GM12878 (cell line): ENCODE measurements around the gene VANGL2. TPM values are rescaled to one million over a fixed set of nuclear protein-coding genes. Genes with fewer than 3 reads are reported as not detected.

Source experiments
- ATAC-seq: fragments of 200-7000 bp; cut with Tn5 transposase; 3 replicates; pipeline ENCODE4 v1.9.1; 2020; ENCODE audit warnings: mild to moderate bottlenecking, moderate library complexity
- BruUV-seq: library from RNA; stranded (reverse); fragments of 400-500 nt; replicated peaks from 2 replicates; lab custom pipeline; 2021; lab: Mats Ljungman, UMichigan
- CTCF ChIA-PET: fragments of 300-600 bp; sonication (Branson Sonifier 250); formaldehyde crosslinking; extraction: SDS; loops from one replicate; lab custom pipeline; 2021; ENCODE audit warnings: inconsistent platforms; lab: Yijun Ruan, JAX
- POLR2A ChIA-PET: fragments of 350-600 bp; formaldehyde crosslinking; extraction: SDS; loops from one replicate; lab custom pipeline; 2021; ENCODE audit warnings: inconsistent platforms; lab: Charles Lee
- RAD21 ChIA-PET: fragments of 300-600 bp; sonication (Branson Sonifier 250); formaldehyde crosslinking; loops from one replicate; lab custom pipeline; 2023; ENCODE audit warnings: antibody characterized with exemption; ENCODE audit not compliant: unreplicated experiment; lab: Charles Lee
- SMC1A ChIA-PET: fragments of 300-600 bp; sonication (Branson Sonifier 250); formaldehyde crosslinking; loops from one replicate; lab custom pipeline; 2023; ENCODE audit not compliant: unreplicated experiment, uncharacterized antibody; lab: Charles Lee
- DNase-seq: peaks from one replicate; pipeline ENCODE4 v3.0.0-alpha.2; 2011; ENCODE audit warnings: low read depth, low spot score
- FAIRE-seq: peaks from 3 replicates; lab custom pipeline; 2011; peaks lifted over from hg19 to GRCh38; lab: Jason Lieb, UNC
- H2AFZ ChIP-seq: 2 replicates; pipeline ENCODE4 v1.6.0; 2011; ENCODE audit warnings: low read depth, low read length, control low read depth; ENCODE audit not compliant: control insufficient read depth
- H3K27ac ChIP-seq: 2 replicates; pipeline ENCODE4 v1.5.1; 2011; ENCODE audit warnings: control low read depth; ENCODE audit not compliant: control insufficient read depth, insufficient read depth
- H3K27me3 ChIP-seq, 2 experiments: replicated peaks in 1 of 2; 2 replicates each; pipeline versions ENCODE4 v1.6.0 to v1.6.1; 2011; ENCODE audit warnings: low read length in 1 of 2; ENCODE audit not compliant: control insufficient read depth in 2 of 2, insufficient read depth in 2 of 2
- H3K36me3 ChIP-seq, 2 experiments: 2 replicates each; pipeline ENCODE4 v1.5.1; 2011; ENCODE audit warnings: low read length in 1 of 2; ENCODE audit not compliant: control insufficient read depth in 2 of 2, insufficient read depth in 2 of 2
- H3K4me1 ChIP-seq: 2 replicates; pipeline ENCODE4 v1.6.1; 2011; ENCODE audit warnings: mild to moderate bottlenecking, low read length, moderate library complexity, mixed read lengths; ENCODE audit not compliant: control insufficient read depth, insufficient read depth
- H3K4me2 ChIP-seq: 2 replicates; pipeline ENCODE4 v1.6.0; 2011; ENCODE audit warnings: control low read depth; ENCODE audit not compliant: control insufficient read depth, insufficient read depth
- H3K4me3 ChIP-seq: fragments of 200-600 bp; sonication (generic); 2 replicates; pipeline ENCODE4 v1.5.1; 2016
- H3K79me2 ChIP-seq: 2 replicates; pipeline ENCODE4 v1.6.0; 2011; ENCODE audit warnings: low read length; ENCODE audit not compliant: control insufficient read depth, insufficient read depth
- H3K9ac ChIP-seq: 2 replicates; pipeline ENCODE4 v1.8.0; 2011; ENCODE audit warnings: low read length, control low read depth, mixed read lengths; ENCODE audit not compliant: control insufficient read depth, insufficient read depth
- H3K9me3 ChIP-seq: replicated peaks from 3 replicates; pipeline ENCODE4 v1.5.1; 2011; ENCODE audit warnings: mild to moderate bottlenecking, low read length; ENCODE audit not compliant: control insufficient read depth, insufficient read depth
- H4K20me1 ChIP-seq: 2 replicates; pipeline ENCODE4 v1.6.0; 2011; ENCODE audit not compliant: control insufficient read depth, insufficient read depth
- CBX3 ChIP-seq: fragments of 200-600 bp; sonication (generic); IDR thresholded peaks from 2 replicates; pipeline ENCODE4 v1.6.1; 2016; ENCODE audit warnings: low read depth, borderline replicate concordance
- IKZF2 ChIP-seq, 2 experiments: fragments of 450-650 bp; IDR thresholded peaks; 2 replicates each; pipeline ENCODE4 v1.6.1; 2017; ENCODE audit warnings: mild to moderate bottlenecking in 2 of 2, moderate library complexity in 2 of 2
- LARP7 ChIP-seq: fragments of 450-650 bp; IDR thresholded peaks from 2 replicates; pipeline ENCODE4 v1.6.1; 2017; ENCODE audit warnings: mild to moderate bottlenecking
- NFYA ChIP-seq: IDR thresholded peaks from 2 replicates; pipeline ENCODE4 v1.6.1; 2011; ENCODE audit warnings: low read depth, mild to moderate bottlenecking, low read length, improper control_type of control experiment, borderline replicate concordance
- NRF1 ChIP-seq: conservative IDR thresholded peaks from 2 replicates; pipeline ENCODE4 v1.6.1; 2011; ENCODE audit warnings: mild to moderate bottlenecking, low read depth, low read length, improper control_type of control experiment
- PAX5 ChIP-seq: IDR thresholded peaks from 2 replicates; pipeline ENCODE4 v1.6.1; 2011; ENCODE audit warnings: low read depth, low read length, borderline replicate concordance
- PML ChIP-seq: IDR thresholded peaks from 2 replicates; pipeline ENCODE4 v1.6.1; 2012; ENCODE audit warnings: low read length, inconsistent platforms
- RELA ChIP-seq: fragments of 450-650 bp; IDR thresholded peaks from 2 replicates; pipeline ENCODE4 v1.8.0; 2014; ENCODE audit warnings: borderline replicate concordance; ENCODE audit not compliant: partially characterized antibody
- STAT3 ChIP-seq: IDR thresholded peaks from 2 replicates; pipeline ENCODE4 v1.6.1; 2011; ENCODE audit warnings: low read depth, low read length, improper control_type of control experiment
- TCF3 ChIP-seq: IDR thresholded peaks from 2 replicates; pipeline ENCODE4 v1.6.1; 2012; ENCODE audit warnings: low read depth, mild to moderate bottlenecking, low read length, borderline replicate concordance; ENCODE audit not compliant: insufficient read depth
- WGBS: methylation state at CpG from one replicate; pipeline ENCODE4 v1.1.6; 2016; ENCODE audit warnings: low lambda C conversion rate; ENCODE audit not compliant: insufficient replicate concordance, insufficient coverage; ENCODE audit errors: missing lambda C conversion rate; 5-methylcytosine and 5-hydroxymethylcytosine counted together
- in situ Hi-C: fragments of 300-500 bp; cut with MboI; formaldehyde crosslinking; loops from 9 replicates; pipeline ENCODE4 v1.14.3; 2018; ENCODE audit warnings: mixed read lengths
- intact Hi-C: fragments of 100-400 bp; cut with micrococcal nuclease; formaldehyde crosslinking; loops from one replicate; pipeline ENCODE4 v1.14.2; 2022; ENCODE audit not compliant: unreplicated experiment
- polyA plus RNA-seq, 11 experiments: library from polyadenylated mRNA; depleted of rRNA in 4 of 11; unstranded in 6 of 11; stranded (reverse) in 5 of 11; fragments of >200 nt; fragmentation: Nextera tagmentation in 4 of 11; fragmentation: Illumina TruSeq in 1 of 11; extraction: Ambion mirVana in 4 of 11; extraction: Trizol in 1 of 11; gene quantifications; 1 replicate in 1 of 11; 2 replicates in 10 of 11; pipeline versions ENCODE4 v1.2.1 to v1.2.3, GENCODE V29; 2011 to 2016; ENCODE audit warnings: inconsistent platforms in 2 of 11, missing spikeins in 2 of 11, low read depth in 1 of 11
- total RNA-seq, 4 experiments: library from RNA; depleted of rRNA in 3 of 4; stranded (reverse); fragments of >200 nt in 3 of 4; fragmentation: Illumina TruSeq in 1 of 4; extraction: Trizol in 1 of 4; gene quantifications; 2 replicates each; pipeline versions ENCODE4 v1.2.1 to v1.2.3, GENCODE V29; 2013 to 2021
- TF ChIP-seq, protein P1 (sequence below): IDR thresholded peaks from 2 replicates; pipeline ENCODE4 v1.6.1; 2011; ENCODE audit warnings: mild to moderate bottlenecking, low read depth, low read length, moderate library complexity; ENCODE audit not compliant: insufficient replicate concordance
- TF ChIP-seq, protein P2 (sequence below): fragments of 450-650 bp; IDR thresholded peaks from 2 replicates; pipeline ENCODE4 v1.6.1; 2016; ENCODE audit warnings: mild to moderate bottlenecking
- TF ChIP-seq, protein P3 (sequence below): fragments of 450-650 bp; IDR thresholded peaks from 2 replicates; pipeline ENCODE4 v1.6.1; 2017; ENCODE audit warnings: mild to moderate bottlenecking
- TF ChIP-seq, protein P4 (sequence below): IDR thresholded peaks from 2 replicates; pipeline ENCODE4 v1.6.1; 2011; ENCODE audit warnings: low read depth, mild to moderate bottlenecking, low read length, moderate library complexity, borderline replicate concordance; ENCODE audit errors: extremely low read depth
- TF ChIP-seq, protein P5 (sequence below), 3 experiments: IDR thresholded peaks in 2 of 3; conservative IDR thresholded peaks in 1 of 3; 2 replicates each; pipeline ENCODE4 v1.5.1; 2011; ENCODE audit warnings: low read depth in 3 of 3, low read length in 3 of 3, mild to moderate bottlenecking in 3 of 3, control low read depth in 2 of 3, moderate library complexity in 2 of 3, inconsistent platforms in 1 of 3, mixed read lengths in 1 of 3; ENCODE audit not compliant: control insufficient read depth in 2 of 3, insufficient read depth in 1 of 3; ENCODE audit errors: extremely low read depth in 1 of 3

VANGL2 gene
- total and polyA plus RNA-seq, 10 of the 15 experiments (the other 5 are each of a cell fraction or from before 2014, with no cell fraction given): 0.10 to 5.0 (median 0.27) TPM

DNA sequence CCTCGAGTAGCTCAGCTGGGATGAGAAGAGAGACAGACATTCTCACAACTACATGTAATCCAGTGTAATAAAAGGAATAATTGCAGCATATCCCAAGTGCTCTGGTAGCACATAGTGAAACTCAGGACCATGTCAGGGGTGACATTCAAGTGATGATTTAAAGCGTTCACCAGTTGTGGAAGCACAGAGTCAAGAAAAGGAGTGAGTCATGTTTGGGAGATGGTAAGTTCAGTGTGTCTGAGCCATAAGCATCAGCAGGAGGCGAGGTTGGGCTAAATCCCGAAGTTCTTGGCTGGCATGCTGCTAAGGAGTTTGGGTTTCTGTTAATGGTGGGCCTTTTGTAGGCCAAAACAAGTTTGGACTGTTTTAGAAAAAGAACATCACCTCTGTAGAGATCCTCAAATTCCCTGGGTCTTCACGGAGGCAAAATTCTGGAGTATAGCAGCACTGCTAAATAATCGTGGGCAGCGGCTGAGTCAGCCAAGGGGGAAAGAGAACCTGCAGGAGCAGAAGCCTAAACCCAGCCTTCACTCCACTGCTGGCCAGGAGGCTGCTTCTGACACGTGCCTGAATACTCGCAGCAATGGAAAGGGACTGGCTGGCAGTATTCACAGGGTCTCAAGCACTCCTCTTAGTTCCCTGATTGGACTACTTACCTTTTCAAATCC lies 40.7 kb upstream of the VANGL2 start (continued):
- TF ChIP-seq CBX3 (no peak), LARP7 (no peak)
- TF ChIP-seq, protein P1, sequence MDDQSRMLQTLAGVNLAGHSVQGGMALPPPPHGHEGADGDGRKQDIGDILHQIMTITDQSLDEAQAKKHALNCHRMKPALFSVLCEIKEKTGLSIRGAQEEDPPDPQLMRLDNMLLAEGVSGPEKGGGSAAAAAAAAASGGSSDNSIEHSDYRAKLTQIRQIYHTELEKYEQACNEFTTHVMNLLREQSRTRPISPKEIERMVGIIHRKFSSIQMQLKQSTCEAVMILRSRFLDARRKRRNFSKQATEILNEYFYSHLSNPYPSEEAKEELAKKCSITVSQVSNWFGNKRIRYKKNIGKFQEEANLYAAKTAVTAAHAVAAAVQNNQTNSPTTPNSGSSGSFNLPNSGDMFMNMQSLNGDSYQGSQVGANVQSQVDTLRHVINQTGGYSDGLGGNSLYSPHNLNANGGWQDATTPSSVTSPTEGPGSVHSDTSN: no peak

DNA sequence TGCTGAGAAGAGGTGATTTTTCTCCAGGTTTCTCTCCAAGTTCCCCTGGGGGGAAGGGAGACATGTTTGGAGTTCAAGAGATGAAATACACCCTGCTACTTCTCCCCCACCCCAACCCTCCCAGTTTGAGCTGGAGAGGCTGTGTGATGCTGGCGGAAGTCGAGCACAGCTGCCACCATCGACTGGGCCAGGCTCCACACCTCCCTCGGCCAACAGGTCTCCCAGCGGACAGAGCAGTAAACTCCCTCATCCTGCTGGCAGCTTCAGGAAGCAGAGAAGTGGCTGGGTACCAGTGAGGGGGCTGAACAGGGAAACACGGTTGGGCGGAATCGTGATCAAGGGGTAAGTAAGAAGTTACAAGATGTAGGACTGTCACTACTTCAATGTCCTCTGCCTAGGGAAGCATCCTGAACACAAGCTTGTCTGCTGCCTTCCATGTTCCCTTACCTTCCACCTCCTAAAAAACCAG lies 40.1 kb upstream of the VANGL2 start:
- peaks cover 15 to 25% of the 10 kb centered on the region in 2 experiments for H3K36me3 ChIP-seq
- ChIA-PET POLR2A (interaction anchor here (0.5 kb wide), 1 partner anchor 1428 kb away, joined by 6 read pairs; no protein-coding TSS in a partner anchor), CTCF (interaction anchor here (0.9 to 1.7 kb wide), 2 partner anchors 9 to 274 kb away, joined by 3 to 6 read pairs; no protein-coding TSS in a partner anchor), SMC1A (no interaction called here), RAD21 (no interaction called here)
- WGBS: 97% methylated on average over 8 of the region's 8 CpGs
- H4K20me1 ChIP-seq: no peaks in the 10 kb centered on the region
- no TSS peak for BruUV-seq
- FAIRE-seq (no peak), DNase-seq (no peak), ATAC-seq (no peak)
- H2AFZ ChIP-seq: no peak overlapping the region
- intact Hi-C loops: no loop called here
- H3K4me2 ChIP-seq: no peak overlapping the region
- H3K4me1 ChIP-seq: no peaks in the 10 kb centered on the region
- no peaks in the 10 kb centered on the region for H3K79me2 ChIP-seq
- no peaks in the 10 kb centered on the region for H3K27me3 ChIP-seq
- H3K4me3 ChIP-seq: no peak overlapping the region
- no peak overlapping the region for H3K9ac ChIP-seq
- no peak overlapping the region for H3K27ac ChIP-seq
- no peaks in the 10 kb centered on the region for H3K9me3 ChIP-seq
- in situ Hi-C loops: no loop called here
- no peak for TF ChIP-seq NRF1
- TF ChIP-seq STAT3: no peak
- TF ChIP-seq PML: no peak
- TF ChIP-seq PAX5: no peak
- TF ChIP-seq TCF3: no peak
- no peak for TF ChIP-seq RELA
- TF ChIP-seq, protein P2, sequence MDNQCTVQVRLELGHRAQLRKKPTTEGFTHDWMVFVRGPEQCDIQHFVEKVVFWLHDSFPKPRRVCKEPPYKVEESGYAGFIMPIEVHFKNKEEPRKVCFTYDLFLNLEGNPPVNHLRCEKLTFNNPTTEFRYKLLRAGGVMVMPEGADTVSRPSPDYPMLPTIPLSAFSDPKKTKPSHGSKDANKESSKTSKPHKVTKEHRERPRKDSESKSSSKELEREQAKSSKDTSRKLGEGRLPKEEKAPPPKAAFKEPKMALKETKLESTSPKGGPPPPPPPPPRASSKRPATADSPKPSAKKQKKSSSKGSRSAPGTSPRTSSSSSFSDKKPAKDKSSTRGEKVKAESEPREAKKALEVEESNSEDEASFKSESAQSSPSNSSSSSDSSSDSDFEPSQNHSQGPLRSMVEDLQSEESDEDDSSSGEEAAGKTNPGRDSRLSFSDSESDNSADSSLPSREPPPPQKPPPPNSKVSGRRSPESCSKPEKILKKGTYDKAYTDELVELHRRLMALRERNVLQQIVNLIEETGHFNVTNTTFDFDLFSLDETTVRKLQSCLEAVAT: no peak
- TF ChIP-seq, protein P3, sequence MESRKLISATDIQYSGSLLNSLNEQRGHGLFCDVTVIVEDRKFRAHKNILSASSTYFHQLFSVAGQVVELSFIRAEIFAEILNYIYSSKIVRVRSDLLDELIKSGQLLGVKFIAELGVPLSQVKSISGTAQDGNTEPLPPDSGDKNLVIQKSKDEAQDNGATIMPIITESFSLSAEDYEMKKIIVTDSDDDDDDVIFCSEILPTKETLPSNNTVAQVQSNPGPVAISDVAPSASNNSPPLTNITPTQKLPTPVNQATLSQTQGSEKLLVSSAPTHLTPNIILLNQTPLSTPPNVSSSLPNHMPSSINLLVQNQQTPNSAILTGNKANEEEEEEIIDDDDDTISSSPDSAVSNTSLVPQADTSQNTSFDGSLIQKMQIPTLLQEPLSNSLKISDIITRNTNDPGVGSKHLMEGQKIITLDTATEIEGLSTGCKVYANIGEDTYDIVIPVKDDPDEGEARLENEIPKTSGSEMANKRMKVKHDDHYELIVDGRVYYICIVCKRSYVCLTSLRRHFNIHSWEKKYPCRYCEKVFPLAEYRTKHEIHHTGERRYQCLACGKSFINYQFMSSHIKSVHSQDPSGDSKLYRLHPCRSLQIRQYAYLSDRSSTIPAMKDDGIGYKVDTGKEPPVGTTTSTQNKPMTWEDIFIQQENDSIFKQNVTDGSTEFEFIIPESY: no peak
- no peak for TF ChIP-seq IKZF2 (IDR thresholded peaks at IDR 0.05)
- TF ChIP-seq, protein P4, sequence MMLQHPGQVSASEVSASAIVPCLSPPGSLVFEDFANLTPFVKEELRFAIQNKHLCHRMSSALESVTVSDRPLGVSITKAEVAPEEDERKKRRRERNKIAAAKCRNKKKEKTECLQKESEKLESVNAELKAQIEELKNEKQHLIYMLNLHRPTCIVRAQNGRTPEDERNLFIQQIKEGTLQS: no peak
- TF ChIP-seq NFYA: no peak
- TF ChIP-seq, protein P5, sequence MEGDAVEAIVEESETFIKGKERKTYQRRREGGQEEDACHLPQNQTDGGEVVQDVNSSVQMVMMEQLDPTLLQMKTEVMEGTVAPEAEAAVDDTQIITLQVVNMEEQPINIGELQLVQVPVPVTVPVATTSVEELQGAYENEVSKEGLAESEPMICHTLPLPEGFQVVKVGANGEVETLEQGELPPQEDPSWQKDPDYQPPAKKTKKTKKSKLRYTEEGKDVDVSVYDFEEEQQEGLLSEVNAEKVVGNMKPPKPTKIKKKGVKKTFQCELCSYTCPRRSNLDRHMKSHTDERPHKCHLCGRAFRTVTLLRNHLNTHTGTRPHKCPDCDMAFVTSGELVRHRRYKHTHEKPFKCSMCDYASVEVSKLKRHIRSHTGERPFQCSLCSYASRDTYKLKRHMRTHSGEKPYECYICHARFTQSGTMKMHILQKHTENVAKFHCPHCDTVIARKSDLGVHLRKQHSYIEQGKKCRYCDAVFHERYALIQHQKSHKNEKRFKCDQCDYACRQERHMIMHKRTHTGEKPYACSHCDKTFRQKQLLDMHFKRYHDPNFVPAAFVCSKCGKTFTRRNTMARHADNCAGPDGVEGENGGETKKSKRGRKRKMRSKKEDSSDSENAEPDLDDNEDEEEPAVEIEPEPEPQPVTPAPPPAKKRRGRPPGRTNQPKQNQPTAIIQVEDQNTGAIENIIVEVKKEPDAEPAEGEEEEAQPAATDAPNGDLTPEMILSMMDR (IDR thresholded peaks at IDR 0.05 in 2 of 3, conservative IDR thresholded peaks at IDR 0.05 in 1 of 3; ENCODE audit: control insufficient read depth in 2 of 3, extremely low read depth in 1 of 3, insufficient read depth in 1 of 3, low read depth in 3 of 3, low read length in 3 of 3): no peak
